PC-3 (cell line): Measurements from ENCODE around the gene TPRG1. TPM values are rescaled to one million over a fixed set of nuclear protein-coding genes. Genes with fewer than 3 reads are reported as not detected.

Experiments used
- ATAC-seq: fragments of 200-7000 bp; cut with Tn5 transposase; 2 replicates; pipeline ENCODE4 v1.9.1; 2020; ENCODE audit warnings: mild to moderate bottlenecking, moderate library complexity
- BruUV-seq: library from RNA; stranded (reverse); fragments of 400-500 nt; replicated peaks from 2 replicates; lab custom pipeline; 2021; lab: Mats Ljungman, UMichigan
- CTCF ChIA-PET: fragments of 300-600 bp; sonication (Branson Sonifier 250); formaldehyde crosslinking; loops from one replicate; lab custom pipeline; 2022; ENCODE audit warnings: antibody characterized with exemption; lab: Charles Lee
- POLR2A ChIA-PET: fragments of 300-600 bp; sonication (Branson Sonifier 250); formaldehyde crosslinking; loops from one replicate; lab custom pipeline; 2022; ENCODE audit warnings: antibody characterized with exemption; ENCODE audit not compliant: unreplicated experiment; lab: Charles Lee
- DNase-seq: peaks from one replicate; pipeline ENCODE4 v3.0.0-alpha.2; 2015
- H2AFZ ChIP-seq: fragments of 300-600 bp; sonication (generic); 2 replicates; pipeline ENCODE4 v1.6.0; 2016; ENCODE audit warnings: antibody characterized with exemption, low read length
- H3F3A ChIP-seq: fragments of 300-600 bp; sonication (generic); one replicate; pipeline ENCODE4 v1.6.0; 2017; ENCODE audit warnings: antibody characterized with exemption, low read length, control low read depth, mild to moderate bottlenecking; ENCODE audit not compliant: unreplicated experiment
- H3K27ac ChIP-seq: fragments of 300-600 bp; sonication (generic); 2 replicates; pipeline ENCODE4 v1.5.1; 2016; ENCODE audit warnings: mild to moderate bottlenecking, low read length
- H3K27me3 ChIP-seq: fragments of 300-600 bp; sonication (generic); 2 replicates; pipeline ENCODE4 v1.6.1; 2016; ENCODE audit warnings: low read length, mixed read lengths
- H3K36me3 ChIP-seq: fragments of 300-600 bp; sonication (generic); 2 replicates; pipeline ENCODE4 v1.6.1; 2016; ENCODE audit warnings: low read depth, mixed run types, low read length, mixed read lengths
- H3K4me1 ChIP-seq: fragments of 300-600 bp; sonication (generic); 2 replicates; pipeline ENCODE4 v1.5.1; 2016; ENCODE audit warnings: low read length; ENCODE audit not compliant: insufficient read depth
- H3K4me2 ChIP-seq: fragments of 300-600 bp; sonication (generic); 2 replicates; pipeline ENCODE4 v1.6.0; 2016; ENCODE audit warnings: low read length
- H3K4me3 ChIP-seq: fragments of 300-600 bp; sonication (generic); 2 replicates; pipeline ENCODE4 v1.5.1; 2016; ENCODE audit warnings: mild to moderate bottlenecking, low read length, mixed read lengths
- H3K79me2 ChIP-seq: fragments of 300-600 bp; sonication (generic); 2 replicates; pipeline ENCODE4 v1.6.1; 2017; ENCODE audit warnings: low read length, mixed read lengths
- H3K9ac ChIP-seq: fragments of 300-600 bp; sonication (generic); 2 replicates; pipeline ENCODE4 v1.6.0; 2016; ENCODE audit warnings: mild to moderate bottlenecking, low read length
- H3K9me2 ChIP-seq: fragments of 300-600 bp; sonication (generic); replicated peaks from 2 replicates; pipeline ENCODE4 v1.6.1; 2016; ENCODE audit warnings: mixed run types, low read length, mixed read lengths
- H3K9me3 ChIP-seq: fragments of 300-600 bp; sonication (generic); 2 replicates; pipeline ENCODE4 v1.6.1; 2016; ENCODE audit warnings: low read length, mixed read lengths
- H4K20me1 ChIP-seq: fragments of 300-600 bp; sonication (generic); 2 replicates; pipeline ENCODE4 v1.6.1; 2016; ENCODE audit warnings: low read length, mixed read lengths
- CTCF ChIP-seq: fragments of 300-600 bp; sonication (generic); conservative IDR thresholded peaks from 2 replicates; pipeline ENCODE4 v1.5.1; 2017; ENCODE audit warnings: antibody characterized with exemption, low read depth, mild to moderate bottlenecking, low read length
- EZH2 ChIP-seq: fragments of 300-600 bp; sonication (generic); IDR thresholded peaks from one replicate; pipeline ENCODE4 v1.6.1; 2017; ENCODE audit warnings: antibody characterized with exemption, mild to moderate bottlenecking, low read length; ENCODE audit not compliant: unreplicated experiment
- EZH2phosphoT487 ChIP-seq: fragments of 300-600 bp; sonication (generic); IDR thresholded peaks from 2 replicates; pipeline ENCODE4 v1.6.1; 2018; ENCODE audit warnings: mild to moderate bottlenecking, antibody characterized with exemption, low read length, borderline replicate concordance
- intact Hi-C: fragments of 100-400 bp; cut with micrococcal nuclease; formaldehyde crosslinking; loops from 2 replicates; pipeline ENCODE4 v1.9.0; 2023
- total RNA-seq: library from RNA; depleted of rRNA; stranded (reverse); fragments of >200 nt; gene quantifications from 2 replicates; pipeline ENCODE4 v1.2.3, GENCODE V29; 2014

TPRG1 gene
- total RNA-seq, 1 experiment from 2014 or later: 1.2 TPM

GRCh38 chr3:189184566-189184965 lies 12.8 kb downstream of the TPRG1 start:
- Histone ChIP-seq H3F3A (no peaks in the 10 kb centered on the region), H3K4me2 (no peak overlapping the region), H3K9me3 (no peaks in the 10 kb centered on the region), H2AFZ (no peak overlapping the region), H4K20me1 (no peaks in the 10 kb centered on the region), H3K4me1 (peaks cover 7% of the 10 kb centered on the region; the same call in 1 of the 2 replicates), H3K4me3 (no peak overlapping the region), H3K36me3 (no peaks in the 10 kb centered on the region), H3K27me3 (no peaks in the 10 kb centered on the region), H3K79me2 (no peaks in the 10 kb centered on the region), H3K27ac (no peak overlapping the region), H3K9me2 (no peaks in the 10 kb centered on the region), H3K9ac (no peak overlapping the region)
- ATAC-seq (no peak), DNase-seq (no peak)
- ChIA-PET CTCF (no interaction called here), POLR2A (no interaction called here)
- intact Hi-C loops: no loop called here
- no TSS peak for BruUV-seq
- no peak for TF ChIP-seq EZH2
- no peak for TF ChIP-seq CTCF
- TF ChIP-seq EZH2phosphoT487: no peak

- no peaks in the 10 kb centered on the region for H3K36me3 ChIP-seq
- H3K4me3 ChIP-seq: no peak overlapping the region
- H3K9ac ChIP-seq: no peak overlapping the region
- H4K20me1 ChIP-seq: no peaks in the 10 kb centered on the region
- ChIA-PET CTCF (no interaction called here), POLR2A (no interaction called here)
- no peak overlapping the region for H3K27ac ChIP-seq
- BruUV-seq: no TSS peak
- no peaks in the 10 kb centered on the region for H3K27me3 ChIP-seq
- H3F3A ChIP-seq: no peaks in the 10 kb centered on the region
- H2AFZ ChIP-seq: no peak overlapping the region
- peaks cover 7% of the 10 kb centered on the region; the same call in 1 of the 2 replicates for H3K4me1 ChIP-seq
- H3K9me3 ChIP-seq: no peaks in the 10 kb centered on the region
- DNase-seq (no peak), ATAC-seq (no peak)
- TF ChIP-seq EZH2phosphoT487: no peak
- no peak for TF ChIP-seq EZH2
- no peak for TF ChIP-seq CTCF
- no peaks in the 10 kb centered on the region for H3K9me2 ChIP-seq
- H3K4me2 ChIP-seq: no peak overlapping the region
- H3K79me2 ChIP-seq: no peaks in the 10 kb centered on the region
- intact Hi-C loops: no loop called here
These were observed 14.3 kb downstream of the TPRG1 start for GRCh38 chr3:189186101-189186500.

GRCh38 chr3:189188466-189188865 lies 16.7 kb downstream of the TPRG1 start:
- H3K9me2 ChIP-seq: no peaks in the 10 kb centered on the region
- peaks cover 4% of the 10 kb centered on the region; the same call in 1 of the 2 replicates for H3K9me3 ChIP-seq
- H3K9ac ChIP-seq: no peak overlapping the region
- ChIA-PET POLR2A (no interaction called here), CTCF (no interaction called here)
- DNase-seq (peak; percentile 48), ATAC-seq (peak; percentile 97)
- H2AFZ ChIP-seq: no peak overlapping the region
- H3K79me2 ChIP-seq: no peaks in the 10 kb centered on the region
- TF ChIP-seq EZH2phosphoT487 (no peak), CTCF (no peak), EZH2 (no peak)
- BruUV-seq: no TSS peak
- H3K4me1 ChIP-seq: peaks cover 7% of the 10 kb centered on the region; the same call in 1 of the 2 replicates
- H3K36me3 ChIP-seq: no peaks in the 10 kb centered on the region
- no peak overlapping the region for H3K4me3 ChIP-seq
- no peak overlapping the region for H3K4me2 ChIP-seq
- intact Hi-C loops: no loop called here
- H3K27ac ChIP-seq: no peak overlapping the region
- no peaks in the 10 kb centered on the region for H3F3A ChIP-seq
- no peaks in the 10 kb centered on the region for H4K20me1 ChIP-seq
- no peaks in the 10 kb centered on the region for H3K27me3 ChIP-seq
